Measurements from ENCODE around the gene SLC17A5.
A peak's percentile ranks its signal among the peaks of the same experiment; 100 is the strongest.
"Not testable (repeated sequence)": the region's sequence is repeated elsewhere in the genome, so short reads cannot be mapped to it uniquely, and the experiment has no call there.

The SLC17A5 gene

DNA sequence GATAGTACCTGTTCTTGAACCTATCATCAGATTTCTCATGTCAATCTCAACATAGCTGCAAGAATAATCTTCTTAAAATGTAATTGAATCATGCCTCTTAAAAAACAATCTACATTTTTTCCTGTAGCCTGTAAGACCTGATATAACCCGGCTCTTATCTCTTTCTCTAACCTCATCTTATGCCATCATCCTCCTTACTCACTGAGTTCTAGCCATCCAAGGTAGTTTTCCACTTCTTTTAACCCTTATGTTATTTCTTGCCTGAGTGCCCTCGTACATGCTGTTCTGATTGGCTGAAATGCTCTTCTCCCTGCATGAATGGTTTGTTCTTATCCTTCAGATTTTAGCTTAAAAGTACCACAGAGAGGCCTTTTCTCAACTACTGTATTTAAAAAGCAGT, 16.4 kb downstream of the SLC17A5 start:
- H3K4me3 ChIP-seq (ENCODE audit: low read length) = no peak overlapping the region
- TF ChIP-seq, protein P1, sequence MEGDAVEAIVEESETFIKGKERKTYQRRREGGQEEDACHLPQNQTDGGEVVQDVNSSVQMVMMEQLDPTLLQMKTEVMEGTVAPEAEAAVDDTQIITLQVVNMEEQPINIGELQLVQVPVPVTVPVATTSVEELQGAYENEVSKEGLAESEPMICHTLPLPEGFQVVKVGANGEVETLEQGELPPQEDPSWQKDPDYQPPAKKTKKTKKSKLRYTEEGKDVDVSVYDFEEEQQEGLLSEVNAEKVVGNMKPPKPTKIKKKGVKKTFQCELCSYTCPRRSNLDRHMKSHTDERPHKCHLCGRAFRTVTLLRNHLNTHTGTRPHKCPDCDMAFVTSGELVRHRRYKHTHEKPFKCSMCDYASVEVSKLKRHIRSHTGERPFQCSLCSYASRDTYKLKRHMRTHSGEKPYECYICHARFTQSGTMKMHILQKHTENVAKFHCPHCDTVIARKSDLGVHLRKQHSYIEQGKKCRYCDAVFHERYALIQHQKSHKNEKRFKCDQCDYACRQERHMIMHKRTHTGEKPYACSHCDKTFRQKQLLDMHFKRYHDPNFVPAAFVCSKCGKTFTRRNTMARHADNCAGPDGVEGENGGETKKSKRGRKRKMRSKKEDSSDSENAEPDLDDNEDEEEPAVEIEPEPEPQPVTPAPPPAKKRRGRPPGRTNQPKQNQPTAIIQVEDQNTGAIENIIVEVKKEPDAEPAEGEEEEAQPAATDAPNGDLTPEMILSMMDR (IDR thresholded peaks at IDR 0.05; ENCODE audit: insufficient read depth, low read depth, low read length, missing control alignments) = no peak
- no peak for DNase-seq (ENCODE audit: low read depth)

DNA sequence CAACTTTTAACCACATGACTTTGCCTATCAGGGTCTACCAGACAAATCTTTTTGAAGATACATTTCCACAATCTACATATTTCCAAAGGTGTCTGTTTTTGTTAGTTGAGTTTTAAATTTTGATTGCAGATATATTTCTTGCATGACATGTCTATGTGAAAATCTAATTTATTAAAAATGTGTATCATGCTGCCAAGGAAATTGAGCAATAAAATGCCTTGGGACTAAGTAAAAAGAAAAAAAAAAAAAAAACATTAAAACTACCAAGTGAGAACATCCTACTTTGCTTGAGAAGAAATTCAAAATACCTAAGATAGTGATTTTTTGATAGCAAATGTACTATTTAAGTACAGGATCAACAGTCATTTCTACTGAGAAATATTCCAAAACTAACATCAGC, 17.7 kb downstream of the SLC17A5 start:
- TF ChIP-seq, protein P1 (IDR thresholded peaks at IDR 0.05; ENCODE audit: insufficient read depth, low read depth, low read length, missing control alignments) = no peak
- no peak for DNase-seq (ENCODE audit: low read depth)

DNA sequence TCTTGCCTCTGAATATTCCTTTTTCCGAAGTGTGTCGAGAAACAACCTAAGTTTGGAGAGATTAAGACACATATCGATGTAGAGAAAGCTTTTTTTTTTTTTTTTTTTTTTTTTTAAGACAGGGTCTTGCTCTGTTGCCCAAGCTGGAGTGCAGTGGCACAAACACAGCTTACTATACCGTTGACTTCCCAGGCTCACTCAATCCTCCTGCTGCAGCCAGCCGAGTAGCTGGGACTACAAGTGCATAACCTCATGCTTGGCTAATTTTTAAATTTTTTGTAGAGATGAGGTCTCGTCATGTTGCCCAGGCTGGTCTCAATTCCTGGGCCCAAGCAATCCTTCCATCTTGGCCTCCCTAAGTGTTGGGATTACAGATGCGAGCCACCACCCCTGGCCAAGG, 21.4 kb downstream of the SLC17A5 start:
- no peak overlapping the region for H3K4me3 ChIP-seq (ENCODE audit: low read length)
- DNase-seq (ENCODE audit: low read depth) = no peak
- TF ChIP-seq, protein P1 (IDR thresholded peaks at IDR 0.05; ENCODE audit: insufficient read depth, low read depth, low read length, missing control alignments) = no peak

More for the DNA sequence above, 17.7 kb downstream of the SLC17A5 start:
- H3K4me3 ChIP-seq (ENCODE audit: low read length) = no peak overlapping the region

DNA sequence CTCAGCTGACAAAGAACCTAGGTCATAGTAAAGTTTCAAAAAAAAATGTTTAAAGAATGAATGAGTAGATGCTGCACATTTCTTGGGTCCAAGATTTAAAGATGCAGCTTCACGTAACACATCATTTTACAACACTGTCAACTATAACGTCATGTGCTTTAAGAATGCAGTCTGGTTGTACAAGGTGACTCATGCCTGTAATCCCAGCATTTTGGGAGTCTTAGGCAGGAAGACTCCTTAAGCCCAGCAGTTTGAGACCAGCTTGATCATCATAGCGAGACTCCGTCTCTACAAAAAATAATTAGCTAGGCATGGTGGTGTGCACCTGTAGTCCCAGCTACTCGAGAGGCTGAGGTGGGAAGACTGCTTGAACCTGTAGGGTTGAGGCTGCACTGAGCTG, 21.9 kb downstream of the SLC17A5 start:
- peak; percentile 51 for DNase-seq (ENCODE audit: low read depth)
- no peak overlapping the region for H3K4me3 ChIP-seq (ENCODE audit: low read length)
- TF ChIP-seq, protein P1 (IDR thresholded peaks at IDR 0.05; ENCODE audit: insufficient read depth, low read depth, low read length, missing control alignments) = no peak

DNA sequence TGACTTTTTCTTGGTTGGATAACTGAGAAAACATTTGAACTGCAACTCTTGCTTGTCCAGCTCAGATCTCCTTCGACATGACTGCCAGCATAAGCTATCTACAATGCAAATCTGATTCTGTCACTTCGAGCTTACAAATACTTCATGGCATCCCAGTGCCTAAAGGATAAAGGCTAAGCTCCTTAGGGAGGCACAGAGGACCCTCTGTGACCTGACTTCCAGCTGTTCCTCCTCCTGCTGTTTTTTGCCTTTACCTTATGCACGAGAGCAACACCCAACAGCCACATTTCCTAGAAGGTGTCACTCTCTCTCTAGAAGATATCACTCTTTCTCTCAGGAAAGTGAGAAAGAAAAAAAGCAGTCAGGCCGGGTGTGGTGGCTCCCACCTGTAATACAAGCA, 23.4 kb downstream of the SLC17A5 start:
- no peak for DNase-seq (ENCODE audit: low read depth)
- no peak overlapping the region for H3K4me3 ChIP-seq (ENCODE audit: low read length)
- TF ChIP-seq, protein P1 (IDR thresholded peaks at IDR 0.05; ENCODE audit: insufficient read depth, low read depth, low read length, missing control alignments) = no peak

DNA sequence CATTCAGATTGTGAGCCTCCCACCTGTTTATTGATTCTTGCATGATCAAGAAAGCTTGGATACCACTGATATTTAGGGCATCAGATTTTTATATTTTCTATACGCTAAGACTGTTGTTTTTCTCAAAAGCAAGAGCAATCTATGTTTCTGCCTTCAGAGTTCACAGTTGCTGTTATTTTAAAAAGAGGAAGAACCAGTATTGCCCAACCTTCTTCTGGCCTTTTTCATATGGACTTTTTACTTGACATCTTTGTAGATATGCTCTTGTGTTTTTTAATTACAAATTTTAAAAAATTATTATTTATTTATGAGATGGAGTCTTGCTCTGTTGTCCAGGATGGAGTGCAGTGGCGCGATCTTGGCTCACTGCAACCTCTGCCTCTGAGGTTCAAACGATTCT, 28.9 kb downstream of the SLC17A5 start:
- TF ChIP-seq, protein P1 (IDR thresholded peaks at IDR 0.05; ENCODE audit: insufficient read depth, low read depth, low read length, missing control alignments) = no peak
- no peak overlapping the region for H3K4me3 ChIP-seq (ENCODE audit: low read length)
- no peak for DNase-seq (ENCODE audit: low read depth)

DNA sequence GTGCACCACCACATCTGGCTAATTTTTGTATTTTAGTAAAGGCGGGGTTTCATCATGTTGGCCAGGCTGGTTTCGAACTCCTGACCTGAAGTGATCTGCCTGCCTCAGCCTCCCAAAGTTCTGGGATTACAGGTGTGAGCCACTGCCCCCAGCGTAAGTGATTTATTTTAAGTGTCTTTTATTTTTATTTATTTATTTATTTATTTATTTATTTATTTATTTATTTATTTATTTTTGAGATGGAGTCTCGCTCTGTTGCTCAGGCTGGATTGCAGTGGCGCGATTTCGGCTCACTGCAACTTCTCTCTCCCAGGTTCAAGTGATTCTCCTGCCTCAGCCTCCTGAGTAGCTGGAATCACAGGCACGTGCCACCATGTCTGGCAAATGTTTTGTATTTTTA, 30.3 kb downstream of the SLC17A5 start:
- H3K4me3 ChIP-seq (ENCODE audit: low read length); DNase-seq (ENCODE audit: low read depth): not testable (repeated sequence)

DNA sequence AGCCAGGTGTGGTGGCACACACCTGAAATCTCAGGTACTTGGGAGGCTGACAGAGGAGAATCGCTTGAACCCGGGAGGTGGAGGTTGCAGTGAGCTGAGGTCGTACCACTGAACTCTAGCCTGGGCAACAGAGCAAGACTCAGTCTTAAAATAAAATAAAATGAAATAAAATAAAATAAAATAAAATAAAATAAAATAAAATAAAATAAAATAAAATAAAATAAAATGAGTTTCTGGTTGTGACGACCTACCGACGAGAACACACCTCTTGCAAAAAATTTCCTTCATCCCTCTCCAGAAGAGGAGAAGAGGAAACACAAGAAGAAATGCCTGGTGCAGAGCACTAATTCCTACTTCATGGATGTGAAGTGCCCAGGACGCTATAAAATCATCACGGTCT, 35.7 kb downstream of the SLC17A5 start:
- DNase-seq (ENCODE audit: low read depth); H3K4me3 ChIP-seq (ENCODE audit: low read length): not testable (repeated sequence)
